Right lobe of liver (tissue), 4 donors: ENCODE data around the gene MN1.

Experiments
- POLR2A ChIP-seq: fragments of 450-650 bp; IDR thresholded peaks from one replicate; pipeline ENCODE4 v1.6.1; 2017; ENCODE audit warnings: antibody characterized with exemption, mild to moderate bottlenecking
- TF ChIP-seq, protein P1 (sequence below), 4 donors: fragments of 200-600 bp in 3 of 4; fragments of 450-650 bp in 1 of 4; IDR thresholded peaks; one replicate each; pipeline versions ENCODE4 v1.5.1 to v1.8.0; 2016 to 2022; ENCODE audit warnings: antibody characterized with exemption in 4 of 4, mild to moderate bottlenecking in 2 of 4
- donor health status: DM: no; HTN: no; CAD: no.
- donor health status: DM: no; HTN: no; CAD: no.
- donor health status: DM: no; HTN: yes; CAD: no.

DNA sequence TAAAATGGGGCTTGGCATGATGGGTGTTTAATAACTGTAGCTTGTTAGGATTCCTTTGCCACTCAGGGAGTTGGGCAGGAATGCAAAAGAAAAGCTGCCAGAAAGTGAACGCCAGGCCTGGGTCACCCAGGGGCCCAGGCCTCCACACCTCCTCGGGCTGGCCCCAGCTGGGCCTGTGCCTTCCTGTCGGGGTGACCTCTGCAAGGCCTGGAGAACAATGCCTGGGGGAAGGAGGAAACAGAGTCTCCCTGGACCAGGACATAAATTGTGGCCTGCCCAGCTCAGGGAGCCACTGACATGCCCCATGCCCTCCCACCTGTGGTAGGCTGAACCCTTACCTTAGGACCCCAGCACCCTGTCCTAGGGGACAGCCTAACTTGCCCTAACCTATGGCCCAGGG, 21.9 kb downstream of the MN1 start:
- no peak for TF ChIP-seq POLR2A
- TF ChIP-seq, protein P1, sequence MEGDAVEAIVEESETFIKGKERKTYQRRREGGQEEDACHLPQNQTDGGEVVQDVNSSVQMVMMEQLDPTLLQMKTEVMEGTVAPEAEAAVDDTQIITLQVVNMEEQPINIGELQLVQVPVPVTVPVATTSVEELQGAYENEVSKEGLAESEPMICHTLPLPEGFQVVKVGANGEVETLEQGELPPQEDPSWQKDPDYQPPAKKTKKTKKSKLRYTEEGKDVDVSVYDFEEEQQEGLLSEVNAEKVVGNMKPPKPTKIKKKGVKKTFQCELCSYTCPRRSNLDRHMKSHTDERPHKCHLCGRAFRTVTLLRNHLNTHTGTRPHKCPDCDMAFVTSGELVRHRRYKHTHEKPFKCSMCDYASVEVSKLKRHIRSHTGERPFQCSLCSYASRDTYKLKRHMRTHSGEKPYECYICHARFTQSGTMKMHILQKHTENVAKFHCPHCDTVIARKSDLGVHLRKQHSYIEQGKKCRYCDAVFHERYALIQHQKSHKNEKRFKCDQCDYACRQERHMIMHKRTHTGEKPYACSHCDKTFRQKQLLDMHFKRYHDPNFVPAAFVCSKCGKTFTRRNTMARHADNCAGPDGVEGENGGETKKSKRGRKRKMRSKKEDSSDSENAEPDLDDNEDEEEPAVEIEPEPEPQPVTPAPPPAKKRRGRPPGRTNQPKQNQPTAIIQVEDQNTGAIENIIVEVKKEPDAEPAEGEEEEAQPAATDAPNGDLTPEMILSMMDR (IDR thresholded peaks at IDR 0.05): no peak
